ENCODE results near the gene UBR1. TPM values are rescaled to one million over a fixed set of nuclear protein-coding genes. Genes with fewer than 3 reads are reported as not detected.

UBR1 gene
- total and polyA plus RNA-seq, 2 donors (not counting 3 experiments of a cell fraction or from before 2014, with no cell fraction given): 5.3 to 26.9 TPM

DNA sequence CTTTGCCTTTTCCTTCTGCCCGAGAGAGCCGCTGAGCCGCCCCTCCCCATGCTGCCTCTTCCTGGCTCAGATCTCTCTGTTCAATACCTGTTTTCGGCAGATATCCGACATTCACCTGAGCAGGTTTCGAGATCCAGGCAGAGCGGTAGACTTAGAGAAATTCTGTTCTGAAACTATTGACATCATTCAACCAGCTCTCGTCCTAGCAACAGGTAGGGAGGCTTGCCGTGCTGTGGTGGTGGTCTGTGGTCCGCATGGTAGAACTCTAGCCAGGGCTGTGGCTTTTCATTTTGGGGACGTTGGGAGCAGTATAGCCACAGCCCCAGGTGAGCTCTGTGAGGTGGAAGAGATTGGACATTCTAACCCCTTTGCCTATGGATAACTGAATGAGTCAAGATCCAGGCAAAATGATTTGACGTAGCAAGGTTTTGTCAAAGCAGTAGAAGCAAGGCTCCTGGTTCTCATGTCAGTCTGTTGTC, 28.4 kb upstream of the UBR1 start:
- no peaks in the 10 kb centered on the region for H3K27me3 ChIP-seq (ENCODE audit: control insufficient read depth in 2 of 2, insufficient read depth in 2 of 2, low read length in 2 of 2)
- no TSS peak for BruUV-seq (replicated peaks)
- intact Hi-C loops (cut with micrococcal nuclease): no loop called here
- CTCF ChIA-PET: interaction anchor here (2.4 kb wide), 1 partner anchor 70 kb away, joined by 8 read pairs; no protein-coding TSS in a partner anchor
- H2AFZ ChIP-seq (ENCODE audit: low read depth, low read length): peak overlapping the region; percentile 97
- peak overlapping the region; percentile 61 for H3K9ac ChIP-seq (replicated peaks; ENCODE audit: extremely low read depth, insufficient read depth, low read length)
- H3K36me3 ChIP-seq (ENCODE audit: control insufficient read depth in 2 of 2, extremely low read depth in 1 of 2, insufficient read depth in 2 of 2, low read length in 2 of 2): peaks cover 0 to 10% of the 10 kb centered on the region in 2 experiments
- POLR2A ChIA-PET: no interaction called here
- peak overlapping the region; percentile 89 for H3K4me2 ChIP-seq (ENCODE audit: insufficient read depth, low read length)
- no peaks in the 10 kb centered on the region for H4K20me1 ChIP-seq (replicated peaks; ENCODE audit: control insufficient read depth, extremely low read depth, insufficient read depth, low read length)
- FAIRE-seq (no peak), DNase-seq (ENCODE audit: low read depth, low spot score) (peak; percentile 7)
- TF ChIP-seq JUN (IDR thresholded peaks at IDR 0.05; ENCODE audit: borderline replicate concordance, insufficient read depth, insufficient read length, low read depth) (no peak), MYC (IDR thresholded peaks at IDR 0.05; ENCODE audit: low read depth, low read length) (no peak), EZH2 (IDR thresholded peaks at IDR 0.05; ENCODE audit: borderline replicate concordance, low read depth, low read length, severe bottlenecking) (no peak), POLR2AphosphoS5 (IDR thresholded peaks at IDR 0.05; ENCODE audit: insufficient read depth, low read depth, low read length) (no peak), POLR2A (IDR thresholded peaks at IDR 0.05; ENCODE audit: low read depth, low read length) (no peak), FOS (IDR thresholded peaks at IDR 0.05; ENCODE audit: borderline replicate concordance, insufficient read depth, low read length) (no peak), GATA2 (IDR thresholded peaks at IDR 0.05; ENCODE audit: insufficient read depth, insufficient read length, low read depth, low read length) (no peak)
- TF ChIP-seq, protein P1, sequence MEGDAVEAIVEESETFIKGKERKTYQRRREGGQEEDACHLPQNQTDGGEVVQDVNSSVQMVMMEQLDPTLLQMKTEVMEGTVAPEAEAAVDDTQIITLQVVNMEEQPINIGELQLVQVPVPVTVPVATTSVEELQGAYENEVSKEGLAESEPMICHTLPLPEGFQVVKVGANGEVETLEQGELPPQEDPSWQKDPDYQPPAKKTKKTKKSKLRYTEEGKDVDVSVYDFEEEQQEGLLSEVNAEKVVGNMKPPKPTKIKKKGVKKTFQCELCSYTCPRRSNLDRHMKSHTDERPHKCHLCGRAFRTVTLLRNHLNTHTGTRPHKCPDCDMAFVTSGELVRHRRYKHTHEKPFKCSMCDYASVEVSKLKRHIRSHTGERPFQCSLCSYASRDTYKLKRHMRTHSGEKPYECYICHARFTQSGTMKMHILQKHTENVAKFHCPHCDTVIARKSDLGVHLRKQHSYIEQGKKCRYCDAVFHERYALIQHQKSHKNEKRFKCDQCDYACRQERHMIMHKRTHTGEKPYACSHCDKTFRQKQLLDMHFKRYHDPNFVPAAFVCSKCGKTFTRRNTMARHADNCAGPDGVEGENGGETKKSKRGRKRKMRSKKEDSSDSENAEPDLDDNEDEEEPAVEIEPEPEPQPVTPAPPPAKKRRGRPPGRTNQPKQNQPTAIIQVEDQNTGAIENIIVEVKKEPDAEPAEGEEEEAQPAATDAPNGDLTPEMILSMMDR (IDR thresholded peaks at IDR 0.05; ENCODE audit: extremely low read depth in 1 of 2, insufficient read depth in 1 of 2, low read depth in 1 of 2, low read length in 2 of 2): no peak
- TF ChIP-seq, protein P2, sequence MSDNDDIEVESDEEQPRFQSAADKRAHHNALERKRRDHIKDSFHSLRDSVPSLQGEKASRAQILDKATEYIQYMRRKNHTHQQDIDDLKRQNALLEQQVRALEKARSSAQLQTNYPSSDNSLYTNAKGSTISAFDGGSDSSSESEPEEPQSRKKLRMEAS (IDR thresholded peaks at IDR 0.05; ENCODE audit: insufficient read depth, insufficient read length): no peak
- no peaks in the 10 kb centered on the region for H3K79me2 ChIP-seq (ENCODE audit: control insufficient read depth, insufficient read depth, low read length)
- peaks cover 11% of the 10 kb centered on the region for H3K4me1 ChIP-seq (ENCODE audit: control insufficient read depth, extremely low read depth, insufficient read depth, low read length)
- dilution Hi-C loops (cut with MboI; ENCODE audit: extremely low pct_ligation_motif_present, low sequenced_read_pairs): no loop called here
- no peak overlapping the region for H3K27ac ChIP-seq (ENCODE audit: insufficient read depth, low read depth, low read length)
- H3K9me1 ChIP-seq (replicated peaks; ENCODE audit: control insufficient read depth, extremely low read depth, insufficient read depth, low read length): no peaks in the 10 kb centered on the region
- H3K4me3 ChIP-seq (replicated peaks in 1 of 3; ENCODE audit: insufficient read depth in 1 of 3, low read depth in 1 of 3, low read length in 3 of 3): peak overlapping the region; percentile 17 to 73 (median 64)
- H3K9me3 ChIP-seq (replicated peaks; ENCODE audit: control insufficient read depth, insufficient read depth, low read length): no peaks in the 10 kb centered on the region
